Neural cell (in vitro differentiated cells): ENCODE measurements around the gene KIAA2012.

Experiments
- POLR2AphosphoS5 ChIP-seq: IDR thresholded peaks from 2 replicates; pipeline ENCODE4 v1.6.1; 2012
- REST ChIP-seq: IDR thresholded peaks from 2 replicates; pipeline ENCODE4 v1.6.1; 2012; ENCODE audit warnings: borderline replicate concordance
- TF ChIP-seq, protein P1 (sequence below): fragments of 450-650 bp; IDR thresholded peaks from 2 replicates; pipeline ENCODE4 v1.5.1; 2014; ENCODE audit warnings: antibody characterized with exemption, mild to moderate bottlenecking, moderate library complexity; ENCODE audit not compliant: poor library complexity, severe bottlenecking

DNA sequence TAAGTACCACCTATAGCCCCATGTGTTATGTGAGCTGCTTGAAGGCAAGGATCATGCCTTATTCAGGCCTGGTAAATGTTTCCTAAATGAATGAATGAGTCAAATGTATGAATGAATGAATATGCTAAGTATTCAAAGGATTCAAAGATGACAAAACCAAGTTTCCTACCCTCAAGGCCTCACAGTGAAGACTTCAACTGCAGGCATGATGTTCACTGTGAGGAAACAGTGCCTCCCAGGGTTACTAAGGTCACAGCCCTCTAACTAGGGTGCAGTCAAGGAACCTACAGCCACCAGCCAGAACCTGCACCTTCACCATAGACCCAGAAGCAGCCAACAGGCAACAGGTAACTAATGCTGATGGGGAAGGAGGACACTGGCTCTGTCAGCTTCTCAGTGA lies 96.1 kb downstream of the KIAA2012 start:
- TF ChIP-seq, protein P1, sequence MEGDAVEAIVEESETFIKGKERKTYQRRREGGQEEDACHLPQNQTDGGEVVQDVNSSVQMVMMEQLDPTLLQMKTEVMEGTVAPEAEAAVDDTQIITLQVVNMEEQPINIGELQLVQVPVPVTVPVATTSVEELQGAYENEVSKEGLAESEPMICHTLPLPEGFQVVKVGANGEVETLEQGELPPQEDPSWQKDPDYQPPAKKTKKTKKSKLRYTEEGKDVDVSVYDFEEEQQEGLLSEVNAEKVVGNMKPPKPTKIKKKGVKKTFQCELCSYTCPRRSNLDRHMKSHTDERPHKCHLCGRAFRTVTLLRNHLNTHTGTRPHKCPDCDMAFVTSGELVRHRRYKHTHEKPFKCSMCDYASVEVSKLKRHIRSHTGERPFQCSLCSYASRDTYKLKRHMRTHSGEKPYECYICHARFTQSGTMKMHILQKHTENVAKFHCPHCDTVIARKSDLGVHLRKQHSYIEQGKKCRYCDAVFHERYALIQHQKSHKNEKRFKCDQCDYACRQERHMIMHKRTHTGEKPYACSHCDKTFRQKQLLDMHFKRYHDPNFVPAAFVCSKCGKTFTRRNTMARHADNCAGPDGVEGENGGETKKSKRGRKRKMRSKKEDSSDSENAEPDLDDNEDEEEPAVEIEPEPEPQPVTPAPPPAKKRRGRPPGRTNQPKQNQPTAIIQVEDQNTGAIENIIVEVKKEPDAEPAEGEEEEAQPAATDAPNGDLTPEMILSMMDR = no peak
- TF ChIP-seq REST (no peak), POLR2AphosphoS5 (no peak)
